MG63 (cell line): ENCODE measurements around the gene APOL5. TPM values are rescaled to one million over a fixed set of nuclear protein-coding genes. Genes with fewer than 3 reads are reported as not detected.
"Not testable (repeated sequence)": the region's sequence is repeated elsewhere in the genome, so short reads cannot be mapped to it uniquely, and the experiment has no call there.

Experiments
- DNase-seq: peaks from one replicate; pipeline ENCODE4 v3.0.0-alpha.2; 2020
- H3K27me3 ChIP-seq: fragments of 250-450 bp; sonication (Bioruptor Pico); 2 replicates; pipeline ENCODE4 v1.5.1; 2020; ENCODE audit warnings: mild to moderate bottlenecking, moderate library complexity
- H3K36me3 ChIP-seq: fragments of 250-450 bp; sonication (Bioruptor Pico); 2 replicates; pipeline ENCODE4 v1.5.1; 2020; ENCODE audit warnings: mild to moderate bottlenecking, moderate library complexity
- H3K4me3 ChIP-seq: fragments of 250-450 bp; sonication (Bioruptor Pico); 2 replicates; pipeline ENCODE4 v1.5.1; 2020; ENCODE audit warnings: mild to moderate bottlenecking, moderate library complexity
- H3K9me3 ChIP-seq: fragments of 250-450 bp; sonication (Bioruptor Pico); 2 replicates; pipeline ENCODE4 v1.5.1; 2020; ENCODE audit warnings: mild to moderate bottlenecking, moderate library complexity
- total RNA-seq: library from RNA; depleted of rRNA; stranded (reverse); fragments of >200 nt; shearing (Covaris generic); gene quantifications from 2 replicates; pipeline ENCODE4 v1.2.3, GENCODE V29; 2014; ENCODE audit warnings: low replicate concordance

Gene APOL5
- total RNA-seq, 1 experiment from 2014 or later: not detected

DNA sequence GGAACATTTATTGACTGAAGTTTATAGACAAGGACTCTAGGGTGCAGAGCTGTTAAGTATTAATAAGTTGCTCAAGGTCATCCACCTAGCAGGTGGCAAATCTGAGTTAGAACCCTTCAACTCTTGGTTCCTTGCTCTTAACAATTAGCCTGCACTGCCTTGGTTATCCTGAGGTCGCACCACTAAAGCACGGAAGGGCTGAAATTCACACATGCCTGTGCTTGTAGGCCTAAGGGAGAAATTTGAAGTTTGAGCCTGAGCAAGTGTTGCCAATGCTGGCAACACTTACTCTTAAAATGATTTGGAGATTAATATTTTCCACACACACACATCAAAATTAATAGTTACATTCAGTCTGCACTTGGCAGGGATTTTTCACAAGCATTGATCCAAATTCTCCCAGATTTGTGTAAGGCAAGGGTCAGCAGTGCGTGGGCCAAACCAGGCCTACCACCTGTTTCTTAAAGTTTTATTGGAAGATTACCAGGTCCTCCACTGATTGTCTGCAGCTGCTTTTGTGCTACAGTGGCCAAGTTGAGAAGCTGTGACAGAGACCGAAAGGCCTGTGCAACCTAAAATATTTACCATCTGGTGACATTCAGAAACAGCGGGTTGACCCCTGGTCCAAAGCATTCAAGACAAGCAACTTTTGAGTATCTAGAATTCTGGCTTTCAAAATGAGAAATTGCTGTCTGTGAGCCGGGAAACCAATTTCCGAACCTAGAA lies 16.3 kb downstream of the APOL5 start:
- Histone ChIP-seq H3K9me3 (no peaks in the 10 kb centered on the region), H3K4me3 (no peak overlapping the region), H3K36me3 (peaks cover 34% of the 10 kb centered on the region), H3K27me3 (no peaks in the 10 kb centered on the region)
- DNase-seq: no peak

DNA sequence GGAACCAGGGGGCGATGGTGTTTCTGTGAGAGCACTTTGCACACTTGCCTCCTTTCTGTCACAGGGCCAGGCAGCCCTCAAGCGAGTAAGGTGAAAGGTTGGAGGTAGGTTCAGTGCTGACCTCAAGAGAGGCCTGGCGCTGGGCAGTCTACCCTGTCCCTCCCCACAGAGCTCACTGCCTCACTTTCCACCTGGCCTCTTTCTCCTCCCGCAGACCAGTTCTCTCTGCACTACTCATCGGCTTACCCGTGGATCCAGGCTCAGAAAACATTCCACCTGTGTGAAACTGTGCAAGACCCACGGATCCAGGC lies 16.8 kb downstream of the APOL5 start:
- H3K4me3 ChIP-seq: no peak overlapping the region
- no peaks in the 10 kb centered on the region for H3K9me3 ChIP-seq
- peaks cover 39% of the 10 kb centered on the region for H3K36me3 ChIP-seq
- no peaks in the 10 kb centered on the region for H3K27me3 ChIP-seq
- DNase-seq: no peak

DNA sequence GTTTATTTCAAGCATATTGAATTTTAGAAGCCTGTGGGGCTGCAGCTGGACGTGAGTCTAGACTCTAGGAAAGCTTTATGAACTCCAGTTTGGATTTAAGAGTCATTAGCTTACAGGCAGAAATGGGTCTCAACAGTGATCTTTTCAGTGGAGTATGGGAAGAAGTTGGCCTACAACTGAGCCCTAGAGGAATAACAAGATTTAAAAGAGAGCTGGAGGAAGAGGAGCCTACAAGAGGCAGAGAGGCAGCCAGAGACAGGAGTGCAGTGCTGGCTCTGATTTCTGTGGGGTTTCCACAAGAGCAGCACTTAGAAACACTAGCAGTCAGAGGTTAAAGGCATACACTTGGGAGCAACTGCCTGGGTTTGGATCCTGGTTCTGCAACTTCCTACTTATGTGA lies 17.9 kb downstream of the APOL5 start:
- Histone ChIP-seq H3K4me3 (no peak overlapping the region), H3K9me3 (no peaks in the 10 kb centered on the region), H3K36me3 (peaks cover 49% of the 10 kb centered on the region), H3K27me3 (no peaks in the 10 kb centered on the region)
- no peak for DNase-seq

DNA sequence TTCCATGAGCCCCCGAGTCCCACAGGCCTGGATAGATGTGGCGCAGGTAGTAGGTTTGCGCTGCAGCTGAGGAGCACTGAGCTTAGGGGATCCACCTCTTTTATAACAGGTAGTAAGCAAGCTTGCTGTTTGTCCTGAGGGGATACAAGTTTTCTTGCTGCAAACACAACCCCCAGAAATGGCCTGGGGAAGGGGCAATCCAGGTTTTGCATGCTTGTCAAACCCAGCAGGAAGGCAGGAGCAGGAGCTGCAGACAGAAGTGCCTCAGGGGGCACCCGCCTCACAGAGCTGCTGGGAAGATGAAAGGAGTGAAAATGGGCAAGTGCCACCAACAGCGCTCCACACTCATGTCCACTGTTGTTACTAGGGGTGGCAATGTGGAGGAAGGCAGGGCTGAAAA lies 18.5 kb downstream of the APOL5 start:
- peaks cover 55% of the 10 kb centered on the region for H3K36me3 ChIP-seq
- DNase-seq: no peak
- no peaks in the 10 kb centered on the region for H3K9me3 ChIP-seq
- no peak overlapping the region for H3K4me3 ChIP-seq
- H3K27me3 ChIP-seq: no peaks in the 10 kb centered on the region

DNA sequence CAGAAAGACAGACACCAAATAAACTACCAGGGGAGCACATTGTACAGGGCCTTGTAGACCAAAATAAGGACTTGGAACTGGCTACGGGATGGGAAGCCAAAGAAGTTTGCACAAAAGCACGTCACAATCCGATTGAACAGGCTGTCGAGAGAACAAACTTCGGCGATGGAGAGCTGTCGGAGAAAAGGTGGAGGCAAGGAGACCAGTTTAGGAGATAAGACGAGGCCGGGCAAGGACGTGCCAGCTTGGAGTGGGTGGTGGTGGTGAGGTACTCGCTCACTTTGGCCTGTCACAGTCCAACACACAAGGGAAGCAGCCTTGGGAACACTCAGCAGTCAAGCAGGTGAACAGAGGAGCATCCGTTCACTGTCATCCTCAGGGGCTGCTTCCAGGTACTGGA lies 19.0 kb downstream of the APOL5 start:
- DNase-seq: no peak
- Histone ChIP-seq H3K36me3 (peaks cover 60% of the 10 kb centered on the region), H3K9me3 (no peaks in the 10 kb centered on the region), H3K27me3 (no peaks in the 10 kb centered on the region), H3K4me3 (no peak overlapping the region)

DNA sequence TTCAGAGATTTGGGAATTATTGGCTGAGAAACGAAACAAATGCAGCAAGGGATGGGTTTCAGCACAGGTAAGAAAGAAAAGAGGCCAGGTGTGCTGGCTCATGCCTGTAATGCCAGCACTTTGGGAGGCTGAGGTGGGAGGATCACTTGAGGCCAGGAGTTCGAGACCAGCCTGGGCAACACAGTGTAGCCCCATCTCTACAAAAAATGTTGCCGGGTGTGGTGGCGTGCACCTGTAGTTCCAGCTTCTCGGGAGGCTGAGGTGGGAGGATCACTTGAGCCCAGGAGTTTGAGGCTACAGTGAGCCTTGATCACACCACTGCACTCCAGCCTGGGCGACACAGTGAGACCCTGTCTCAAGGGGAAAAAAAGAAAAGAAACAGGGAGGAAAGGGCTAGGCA lies 20.2 kb downstream of the APOL5 start:
- H3K9me3 ChIP-seq, H3K27me3 ChIP-seq, DNase-seq, H3K4me3 ChIP-seq: not testable (repeated sequence)
- peaks cover 69% of the 10 kb centered on the region for H3K36me3 ChIP-seq

DNA sequence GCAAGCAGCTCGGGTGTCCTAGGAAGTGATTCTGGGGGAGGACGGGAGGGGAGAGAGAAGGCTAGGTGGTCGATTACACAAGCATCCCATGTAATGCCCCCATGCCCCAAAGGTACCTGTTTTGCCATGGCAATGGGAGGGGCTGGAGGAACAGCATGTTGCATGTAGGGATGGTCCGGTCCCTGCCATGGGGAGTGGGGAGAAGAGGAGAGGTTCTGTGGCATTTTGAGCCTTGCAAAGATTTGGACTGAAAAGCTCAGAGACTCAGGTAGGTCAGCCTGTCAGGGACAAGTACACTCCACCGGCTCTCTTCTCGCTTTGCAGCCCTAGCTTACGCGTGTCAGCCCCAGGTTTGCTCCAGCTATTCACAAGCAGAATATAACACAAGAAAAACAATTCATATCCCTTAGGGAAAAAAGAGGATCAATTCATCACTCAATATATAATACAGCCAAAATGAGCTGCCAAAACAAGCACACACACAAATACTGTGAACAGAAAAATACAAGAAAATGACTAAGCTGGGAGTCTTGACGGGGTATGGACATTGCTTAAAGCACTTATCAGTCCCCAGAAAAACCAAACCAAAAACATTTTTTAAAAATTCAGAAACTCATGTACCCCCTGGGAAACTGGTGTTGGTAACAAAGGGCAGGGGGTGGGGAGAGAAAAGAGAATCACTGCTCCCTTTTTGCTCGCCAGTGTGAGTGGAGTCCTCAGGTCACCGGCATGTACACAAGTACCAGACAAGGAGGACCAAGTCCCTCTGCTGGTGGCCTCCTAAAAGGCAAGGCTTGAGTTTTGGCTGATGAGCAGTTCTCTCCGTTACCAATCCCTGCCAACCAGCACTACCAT lies 21.6 kb downstream of the APOL5 start:
- no peak overlapping the region for H3K4me3 ChIP-seq
- DNase-seq: no peak
- H3K27me3 ChIP-seq: no peaks in the 10 kb centered on the region
- H3K9me3 ChIP-seq: no peaks in the 10 kb centered on the region
- peaks cover 81% of the 10 kb centered on the region for H3K36me3 ChIP-seq

DNA sequence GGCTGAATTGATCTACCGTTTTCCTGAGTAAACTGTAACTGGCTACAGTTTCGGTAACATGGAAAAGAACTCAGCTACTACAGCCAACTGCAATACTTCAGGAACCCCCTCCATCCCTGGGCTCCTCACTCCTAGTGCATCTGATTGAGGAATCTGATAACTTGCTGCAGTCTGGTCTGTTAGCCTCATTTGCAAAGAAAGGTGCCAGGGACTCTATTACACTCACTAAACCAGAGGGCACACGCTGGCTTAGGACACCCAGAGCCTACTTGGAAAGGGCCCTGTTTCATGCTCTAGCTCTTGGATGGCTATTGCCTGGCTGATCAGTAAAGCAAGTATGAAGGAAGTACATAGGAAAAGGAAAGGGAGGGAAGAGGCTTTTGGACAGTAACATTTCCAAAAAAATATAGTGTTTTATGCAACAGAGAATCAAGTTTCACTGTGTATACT lies 22.3 kb downstream of the APOL5 start:
- Histone ChIP-seq H3K9me3 (no peaks in the 10 kb centered on the region), H3K4me3 (no peak overlapping the region), H3K27me3 (no peaks in the 10 kb centered on the region), H3K36me3 (peaks cover 88% of the 10 kb centered on the region)
- DNase-seq: no peak

DNA sequence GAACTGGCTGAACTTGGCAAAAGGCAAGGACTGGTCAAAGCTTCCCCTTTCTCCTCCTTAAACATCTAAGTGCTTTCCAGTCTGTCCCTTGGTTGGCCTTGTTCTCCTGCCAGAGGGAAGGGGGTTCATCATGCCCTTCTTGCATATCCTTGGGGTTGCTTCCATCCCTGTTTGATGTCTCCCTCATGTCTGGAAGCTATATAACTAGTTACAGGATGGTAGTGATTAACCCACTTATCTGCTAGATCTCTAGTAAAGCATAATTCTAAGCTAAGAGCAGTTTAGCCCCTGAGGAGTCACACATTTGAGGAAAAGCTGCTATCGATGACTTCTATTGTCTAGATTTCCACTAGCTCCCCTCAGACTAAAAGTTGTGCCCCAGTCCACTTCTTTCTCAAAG lies 22.9 kb downstream of the APOL5 start:
- DNase-seq: no peak
- H3K9me3 ChIP-seq: no peaks in the 10 kb centered on the region
- no peak overlapping the region for H3K4me3 ChIP-seq
- H3K36me3 ChIP-seq: peaks cover 91% of the 10 kb centered on the region
- H3K27me3 ChIP-seq: no peaks in the 10 kb centered on the region

DNA sequence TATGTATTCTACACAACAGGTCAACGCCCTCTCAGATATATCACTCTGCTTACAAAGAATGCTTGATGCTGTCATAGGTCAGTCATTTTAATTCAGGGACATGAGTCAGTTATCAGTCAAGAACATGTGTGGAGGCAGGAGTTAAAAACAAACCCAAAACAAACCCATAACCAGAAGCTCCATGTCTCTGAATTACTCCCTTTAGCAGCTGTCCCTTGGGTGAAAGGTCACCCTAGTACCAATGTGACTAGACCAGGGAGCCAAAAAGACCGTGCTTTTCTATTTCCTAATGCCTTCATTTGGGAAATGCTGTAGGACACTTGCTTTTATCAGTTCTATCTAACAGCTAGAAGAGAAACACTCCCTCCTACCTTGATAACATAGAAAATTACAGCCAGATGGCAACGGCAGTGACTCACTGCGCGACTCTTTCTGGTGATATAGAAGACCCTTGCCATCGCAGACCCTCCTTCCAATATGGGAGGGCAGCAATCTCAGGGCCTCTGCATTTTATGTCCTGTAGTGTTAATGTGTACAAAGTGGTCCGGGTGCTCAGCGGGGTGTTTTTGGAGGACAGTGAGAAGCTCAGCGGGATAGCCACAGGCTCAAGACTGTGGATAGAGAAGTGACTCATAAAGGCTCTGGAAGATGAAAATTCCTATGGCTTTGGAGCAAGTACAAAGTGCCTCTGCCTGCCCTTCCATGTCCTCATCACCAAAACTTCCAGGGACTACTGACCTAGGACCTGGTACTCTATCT lies 24.8 kb downstream of the APOL5 start:
- Histone ChIP-seq H3K27me3 (no peaks in the 10 kb centered on the region), H3K36me3 (peaks cover 88% of the 10 kb centered on the region), H3K9me3 (no peaks in the 10 kb centered on the region), H3K4me3 (no peak overlapping the region)
- peak; percentile 83 for DNase-seq

DNA sequence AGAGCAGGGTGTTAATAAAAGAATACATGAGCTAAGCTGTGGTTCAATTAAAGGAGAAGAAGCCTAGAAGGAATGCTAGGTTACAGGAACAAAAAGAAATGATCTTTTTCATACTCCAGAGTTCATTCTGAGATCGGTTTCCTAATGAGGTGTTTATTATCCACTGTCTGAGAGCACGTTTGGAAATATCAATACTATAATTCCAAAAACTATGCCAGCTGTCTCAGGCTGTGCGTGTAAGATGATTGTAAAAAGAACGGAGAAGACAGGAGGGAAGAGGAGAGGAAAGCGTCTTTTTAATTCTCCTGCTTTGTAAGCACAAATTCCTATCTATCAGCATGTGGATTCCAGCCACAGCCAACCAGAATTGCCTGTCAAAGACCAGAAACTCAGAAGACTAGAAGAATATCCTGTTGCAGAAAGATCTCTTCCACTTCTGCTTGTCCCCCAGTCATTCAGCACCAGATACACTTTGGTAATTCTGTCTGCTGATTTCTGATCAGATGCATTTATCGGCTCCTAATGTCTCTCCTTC lies 25.7 kb downstream of the APOL5 start:
- no peak for DNase-seq
- no peaks in the 10 kb centered on the region for H3K9me3 ChIP-seq
- H3K4me3 ChIP-seq: no peak overlapping the region
- peaks cover 81% of the 10 kb centered on the region for H3K36me3 ChIP-seq
- no peaks in the 10 kb centered on the region for H3K27me3 ChIP-seq

DNA sequence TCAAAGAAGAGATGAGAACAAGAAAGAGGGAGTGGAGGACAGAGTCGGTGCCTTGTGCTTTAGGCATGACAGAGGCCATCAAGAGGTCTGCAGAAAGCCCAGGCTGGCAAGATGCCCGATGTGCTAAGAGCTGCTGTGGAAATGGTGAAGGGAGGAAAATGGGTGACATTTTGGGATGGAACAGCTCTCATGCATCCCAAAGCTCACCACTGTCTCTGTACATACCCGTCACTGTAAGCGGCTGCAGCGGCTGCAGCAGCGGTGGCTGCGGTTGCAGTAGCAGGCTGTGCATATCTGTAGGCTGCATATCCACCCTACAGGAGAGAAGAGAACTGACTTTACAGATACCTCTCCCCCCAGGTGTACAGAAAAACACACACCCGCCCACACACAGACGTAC lies 28.6 kb downstream of the APOL5 start:
- H3K27me3 ChIP-seq: no peaks in the 10 kb centered on the region
- H3K9me3 ChIP-seq: no peaks in the 10 kb centered on the region
- H3K4me3 ChIP-seq: no peak overlapping the region
- H3K36me3 ChIP-seq: peaks cover 66% of the 10 kb centered on the region
- no peak for DNase-seq

DNA sequence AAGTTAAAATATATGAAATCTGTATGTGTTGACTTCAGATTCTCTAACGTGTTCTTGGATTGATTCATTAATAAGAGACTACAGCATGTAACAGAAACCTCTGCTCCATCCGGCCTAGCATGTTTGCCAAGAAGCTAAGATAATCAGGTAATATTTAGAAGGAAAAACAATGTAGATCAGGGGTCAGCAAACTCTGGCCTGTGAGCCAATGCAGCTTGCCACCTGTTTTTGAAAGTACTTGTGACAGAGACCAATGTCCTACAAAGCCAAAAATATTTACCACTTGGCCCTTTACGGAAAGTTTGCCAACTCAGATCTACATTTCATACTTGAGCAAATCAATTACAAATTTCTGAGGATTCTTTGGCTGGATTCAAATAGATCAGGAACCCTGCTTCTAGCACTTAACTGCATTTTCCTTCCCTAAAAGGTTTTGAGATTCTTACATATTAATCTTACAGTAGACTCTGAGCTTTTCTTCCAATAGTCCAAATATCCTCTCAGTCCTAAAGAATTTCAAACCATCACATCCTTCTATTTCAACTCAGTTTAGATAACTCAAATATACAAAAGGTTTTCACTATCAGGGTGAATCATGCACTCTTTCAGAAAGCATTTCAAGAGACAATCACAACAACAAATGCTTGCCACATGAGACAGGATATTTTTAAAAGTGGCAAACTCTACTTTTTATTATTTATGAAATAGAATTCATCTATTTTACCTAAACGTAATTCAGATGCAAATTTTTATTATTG lies 29.5 kb downstream of the APOL5 start:
- no peaks in the 10 kb centered on the region for H3K27me3 ChIP-seq
- no peaks in the 10 kb centered on the region for H3K9me3 ChIP-seq
- no peak for DNase-seq
- H3K4me3 ChIP-seq: no peak overlapping the region
- peaks cover 66% of the 10 kb centered on the region for H3K36me3 ChIP-seq

DNA sequence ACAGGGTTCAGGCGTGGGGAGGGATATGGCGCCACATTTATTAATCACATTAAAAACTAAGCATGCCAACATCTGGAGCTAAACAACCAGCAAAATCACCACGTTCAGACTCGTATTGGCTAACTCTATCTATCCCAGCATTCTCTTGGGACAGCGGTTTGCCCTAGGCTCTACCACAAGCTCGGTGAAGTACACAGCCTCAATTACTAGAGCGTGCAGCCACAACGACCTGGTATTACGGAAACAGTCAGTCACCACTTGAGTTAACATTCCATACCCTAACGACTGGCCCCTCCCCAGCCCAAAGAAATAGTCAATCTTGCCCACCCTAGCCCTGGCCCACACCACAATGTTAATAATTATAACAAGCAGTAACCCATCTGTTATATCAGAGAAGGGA lies 32.1 kb downstream of the APOL5 start:
- Histone ChIP-seq H3K4me3 (no peak overlapping the region), H3K36me3 (peaks cover 65% of the 10 kb centered on the region), H3K27me3 (no peaks in the 10 kb centered on the region), H3K9me3 (no peaks in the 10 kb centered on the region)
- peak; percentile 16 for DNase-seq

DNA sequence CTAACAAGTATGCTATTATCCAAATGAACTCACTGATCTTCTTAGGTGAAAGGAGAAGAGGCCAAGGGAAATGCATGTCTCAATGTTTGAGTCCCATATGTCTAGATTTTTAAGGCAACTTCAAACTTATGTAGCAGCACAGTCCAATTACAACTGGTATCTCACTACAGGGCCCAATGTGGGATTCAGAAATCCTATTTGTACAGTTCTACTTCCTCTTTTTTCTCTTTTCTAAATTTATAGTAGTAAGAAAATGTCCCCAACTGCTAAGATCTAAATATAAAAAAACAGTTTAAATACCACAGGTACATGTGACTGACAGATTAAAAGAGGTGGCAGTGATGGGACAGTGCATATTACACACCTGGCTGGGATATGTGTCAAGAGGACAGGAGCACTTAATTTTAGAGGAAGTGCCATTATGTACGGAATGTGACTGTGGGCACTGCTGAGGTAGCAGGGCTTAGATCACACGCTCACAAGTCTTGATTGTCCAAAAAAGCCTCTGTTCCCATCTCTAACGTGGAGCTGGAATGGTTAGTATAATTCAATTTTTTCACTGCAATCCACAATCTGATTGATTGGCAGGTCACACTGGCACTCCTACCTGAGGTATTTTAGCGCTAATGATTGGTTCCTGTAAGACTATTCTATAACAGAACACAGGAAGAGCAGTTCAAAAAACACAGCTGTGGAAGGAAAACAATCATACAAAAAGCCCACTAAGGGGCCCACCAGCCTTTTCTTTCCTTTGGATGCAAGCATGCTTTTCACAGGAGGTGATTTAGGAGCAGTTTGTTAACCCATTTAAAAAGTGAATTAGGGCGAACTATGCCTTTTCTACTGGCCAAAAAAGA lies 34.6 kb downstream of the APOL5 start:
- no peak for DNase-seq
- peaks cover 65% of the 10 kb centered on the region for H3K36me3 ChIP-seq
- no peaks in the 10 kb centered on the region for H3K27me3 ChIP-seq
- H3K4me3 ChIP-seq: no peak overlapping the region
- no peaks in the 10 kb centered on the region for H3K9me3 ChIP-seq

DNA sequence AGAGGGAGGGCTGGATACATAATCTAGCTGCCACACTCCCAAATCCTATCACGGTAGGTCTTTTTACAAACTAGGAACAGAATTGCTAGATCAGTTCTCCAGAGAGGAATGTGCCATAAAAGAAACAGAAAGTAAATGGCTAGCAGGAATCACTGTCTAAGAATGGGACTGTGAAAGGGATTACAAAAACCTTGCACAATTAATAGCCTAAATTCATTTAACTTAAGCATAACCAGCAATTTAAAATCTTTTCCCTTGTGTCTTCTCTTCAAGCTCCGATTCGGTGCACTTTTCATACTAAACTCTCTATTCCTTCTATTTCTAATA lies 35.2 kb downstream of the APOL5 start:
- Histone ChIP-seq H3K27me3 (no peaks in the 10 kb centered on the region), H3K4me3 (no peak overlapping the region), H3K9me3 (no peaks in the 10 kb centered on the region), H3K36me3 (peaks cover 71% of the 10 kb centered on the region)
- DNase-seq: no peak
